Measurements from ENCODE around the gene SSUH2. TPM values are rescaled to one million over a fixed set of nuclear protein-coding genes. Genes with fewer than 3 reads are reported as not detected.

The SSUH2 gene
- total RNA-seq, 1 experiment from 2014 or later, result 0.22 TPM

GRCh38 chr3:8640223-8640622 is 4.4 kb downstream of the SSUH2 start:
- no peaks in the 10 kb centered on the region for H3K27me3 ChIP-seq (ENCODE audit: low read length)
- H4K20me1 ChIP-seq (ENCODE audit: insufficient read depth, low read depth, low read length), result peaks cover 2% of the 10 kb centered on the region; the same call in 1 of the 2 replicates
- H3K4me3 ChIP-seq (ENCODE audit: low read length), result no peak overlapping the region
- no peaks in the 10 kb centered on the region for H3K4me1 ChIP-seq (ENCODE audit: low read length)
- H2AFZ ChIP-seq (ENCODE audit: low read length), result no peak overlapping the region
- H3K9ac ChIP-seq (ENCODE audit: low read length), result no peak overlapping the region
- no peak for DNase-seq
- H3K9me2 ChIP-seq (replicated peaks; ENCODE audit: insufficient read depth, low read length), result no peaks in the 10 kb centered on the region
- H3K4me2 ChIP-seq (ENCODE audit: low read depth, low read length, poor library complexity, severe bottlenecking), result no peak overlapping the region
- H3K27ac ChIP-seq (ENCODE audit: low read length), result no peak overlapping the region
- H3K36me3 ChIP-seq (ENCODE audit: insufficient read depth, low read length), result no peaks in the 10 kb centered on the region
- H3K9me3 ChIP-seq (ENCODE audit: low read length), result no peaks in the 10 kb centered on the region
- H3K79me2 ChIP-seq (ENCODE audit: low read length), result no peaks in the 10 kb centered on the region

- no peaks in the 10 kb centered on the region for H3K9me2 ChIP-seq (replicated peaks; ENCODE audit: insufficient read depth, low read length)
- no peaks in the 10 kb centered on the region for H3K9me3 ChIP-seq (ENCODE audit: low read length)
- H3K4me3 ChIP-seq (ENCODE audit: low read length), result no peak overlapping the region
- no peak for DNase-seq
- no peaks in the 10 kb centered on the region for H3K4me1 ChIP-seq (ENCODE audit: low read length)
- H2AFZ ChIP-seq (ENCODE audit: low read length), result no peak overlapping the region
- H3K79me2 ChIP-seq (ENCODE audit: low read length), result no peaks in the 10 kb centered on the region
- no peak overlapping the region for H3K27ac ChIP-seq (ENCODE audit: low read length)
- H3K4me2 ChIP-seq (ENCODE audit: low read depth, low read length, poor library complexity, severe bottlenecking), result no peak overlapping the region
- no peak overlapping the region for H3K9ac ChIP-seq (ENCODE audit: low read length)
- no peaks in the 10 kb centered on the region for H3K27me3 ChIP-seq (ENCODE audit: low read length)
- H3K36me3 ChIP-seq (ENCODE audit: insufficient read depth, low read length), result no peaks in the 10 kb centered on the region
- 0 out of 2 replicates have a peak, but pooled peaks cover 2% of the 10 kb centered on the region for H4K20me1 ChIP-seq (ENCODE audit: insufficient read depth, low read depth, low read length)
Measured at GRCh38 chr3:8639659-8640000, 5.0 kb downstream of the SSUH2 start.

- H3K79me2 ChIP-seq (ENCODE audit: low read length), result no peaks in the 10 kb centered on the region
- H3K4me1 ChIP-seq (ENCODE audit: low read length), result no peaks in the 10 kb centered on the region
- H3K27ac ChIP-seq (ENCODE audit: low read length), result no peak overlapping the region
- no peak overlapping the region for H3K4me2 ChIP-seq (ENCODE audit: low read depth, low read length, poor library complexity, severe bottlenecking)
- H3K9me3 ChIP-seq (ENCODE audit: low read length), result no peaks in the 10 kb centered on the region
- H4K20me1 ChIP-seq (ENCODE audit: insufficient read depth, low read depth, low read length), result 0 out of 2 replicates have a peak, but pooled peaks cover 2% of the 10 kb centered on the region
- no peak overlapping the region for H3K9ac ChIP-seq (ENCODE audit: low read length)
- no peaks in the 10 kb centered on the region for H3K9me2 ChIP-seq (replicated peaks; ENCODE audit: insufficient read depth, low read length)
- no peak for DNase-seq
- H3K4me3 ChIP-seq (ENCODE audit: low read length), result no peak overlapping the region
- H3K27me3 ChIP-seq (ENCODE audit: low read length), result no peaks in the 10 kb centered on the region
- H2AFZ ChIP-seq (ENCODE audit: low read length), result no peak overlapping the region
- H3K36me3 ChIP-seq (ENCODE audit: insufficient read depth, low read length), result no peaks in the 10 kb centered on the region
Measured at GRCh38 chr3:8638994-8639658, 5.5 kb downstream of the SSUH2 start.

- H3K9ac ChIP-seq (ENCODE audit: low read length), result no peak overlapping the region
- no peaks in the 10 kb centered on the region for H3K36me3 ChIP-seq (ENCODE audit: insufficient read depth, low read length)
- no peak overlapping the region for H3K27ac ChIP-seq (ENCODE audit: low read length)
- H3K79me2 ChIP-seq (ENCODE audit: low read length), result no peaks in the 10 kb centered on the region
- DNase-seq, result no peak
- no peaks in the 10 kb centered on the region for H3K9me3 ChIP-seq (ENCODE audit: low read length)
- no peak overlapping the region for H3K4me2 ChIP-seq (ENCODE audit: low read depth, low read length, poor library complexity, severe bottlenecking)
- H3K27me3 ChIP-seq (ENCODE audit: low read length), result no peaks in the 10 kb centered on the region
- no peaks in the 10 kb centered on the region for H4K20me1 ChIP-seq (ENCODE audit: insufficient read depth, low read depth, low read length)
- no peaks in the 10 kb centered on the region for H3K4me1 ChIP-seq (ENCODE audit: low read length)
- no peaks in the 10 kb centered on the region for H3K9me2 ChIP-seq (replicated peaks; ENCODE audit: insufficient read depth, low read length)
- H3K4me3 ChIP-seq (ENCODE audit: low read length), result no peak overlapping the region
- H2AFZ ChIP-seq (ENCODE audit: low read length), result no peak overlapping the region
Measured at GRCh38 chr3:8637348-8637747, 7.2 kb downstream of the SSUH2 start.

GRCh38 chr3:8635631-8636030 is 9.0 kb downstream of the SSUH2 start:
- no peak overlapping the region for H3K27ac ChIP-seq (ENCODE audit: low read length)
- H3K36me3 ChIP-seq (ENCODE audit: insufficient read depth, low read length), result no peaks in the 10 kb centered on the region
- no peak overlapping the region for H3K4me2 ChIP-seq (ENCODE audit: low read depth, low read length, poor library complexity, severe bottlenecking)
- no peaks in the 10 kb centered on the region for H3K9me2 ChIP-seq (replicated peaks; ENCODE audit: insufficient read depth, low read length)
- H3K4me3 ChIP-seq (ENCODE audit: low read length), result no peak overlapping the region
- H2AFZ ChIP-seq (ENCODE audit: low read length), result no peak overlapping the region
- H4K20me1 ChIP-seq (ENCODE audit: insufficient read depth, low read depth, low read length), result no peaks in the 10 kb centered on the region
- no peaks in the 10 kb centered on the region for H3K27me3 ChIP-seq (ENCODE audit: low read length)
- no peaks in the 10 kb centered on the region for H3K79me2 ChIP-seq (ENCODE audit: low read length)
- H3K9ac ChIP-seq (ENCODE audit: low read length), result no peak overlapping the region
- no peak for DNase-seq
- no peaks in the 10 kb centered on the region for H3K9me3 ChIP-seq (ENCODE audit: low read length)
- H3K4me1 ChIP-seq (ENCODE audit: low read length), result no peaks in the 10 kb centered on the region

- H3K9me2 ChIP-seq (replicated peaks; ENCODE audit: insufficient read depth, low read length), result no peaks in the 10 kb centered on the region
- H3K27me3 ChIP-seq (ENCODE audit: low read length), result no peaks in the 10 kb centered on the region
- H3K4me3 ChIP-seq (ENCODE audit: low read length), result no peak overlapping the region
- no peaks in the 10 kb centered on the region for H3K79me2 ChIP-seq (ENCODE audit: low read length)
- no peak overlapping the region for H2AFZ ChIP-seq (ENCODE audit: low read length)
- H3K9me3 ChIP-seq (ENCODE audit: low read length), result no peaks in the 10 kb centered on the region
- no peak overlapping the region for H3K27ac ChIP-seq (ENCODE audit: low read length)
- H3K4me1 ChIP-seq (ENCODE audit: low read length), result no peaks in the 10 kb centered on the region
- no peak overlapping the region for H3K4me2 ChIP-seq (ENCODE audit: low read depth, low read length, poor library complexity, severe bottlenecking)
- DNase-seq, result no peak
- H4K20me1 ChIP-seq (ENCODE audit: insufficient read depth, low read depth, low read length), result no peaks in the 10 kb centered on the region
- no peak overlapping the region for H3K9ac ChIP-seq (ENCODE audit: low read length)
- H3K36me3 ChIP-seq (ENCODE audit: insufficient read depth, low read length), result no peaks in the 10 kb centered on the region
Measured at GRCh38 chr3:8635125-8635524, 9.5 kb downstream of the SSUH2 start.

GRCh38 chr3:8632402-8633237 is 12.0 kb downstream of the SSUH2 start:
- Histone ChIP-seq H2AFZ (ENCODE audit: low read length) (no peak overlapping the region), H3K36me3 (ENCODE audit: insufficient read depth, low read length) (no peaks in the 10 kb centered on the region), H3K4me2 (ENCODE audit: low read depth, low read length, poor library complexity, severe bottlenecking) (no peak overlapping the region), H3K79me2 (ENCODE audit: low read length) (no peaks in the 10 kb centered on the region), H4K20me1 (ENCODE audit: insufficient read depth, low read depth, low read length) (no peaks in the 10 kb centered on the region), H3K9ac (ENCODE audit: low read length) (no peak overlapping the region), H3K4me3 (ENCODE audit: low read length) (no peak overlapping the region), H3K9me3 (ENCODE audit: low read length) (no peaks in the 10 kb centered on the region), H3K9me2 (replicated peaks; ENCODE audit: insufficient read depth, low read length) (no peaks in the 10 kb centered on the region), H3K4me1 (ENCODE audit: low read length) (no peaks in the 10 kb centered on the region), H3K27me3 (ENCODE audit: low read length) (no peaks in the 10 kb centered on the region), H3K27ac (ENCODE audit: low read length) (no peak overlapping the region)
- DNase-seq, result no peak

GRCh38 chr3:8631661-8632060 is 12.9 kb downstream of the SSUH2 start:
- H3K4me3 ChIP-seq (ENCODE audit: low read length), result no peak overlapping the region
- no peak overlapping the region for H3K27ac ChIP-seq (ENCODE audit: low read length)
- H3K79me2 ChIP-seq (ENCODE audit: low read length), result no peaks in the 10 kb centered on the region
- no peaks in the 10 kb centered on the region for H3K27me3 ChIP-seq (ENCODE audit: low read length)
- no peaks in the 10 kb centered on the region for H4K20me1 ChIP-seq (ENCODE audit: insufficient read depth, low read depth, low read length)
- no peaks in the 10 kb centered on the region for H3K36me3 ChIP-seq (ENCODE audit: insufficient read depth, low read length)
- DNase-seq, result no peak
- H3K4me1 ChIP-seq (ENCODE audit: low read length), result no peaks in the 10 kb centered on the region
- no peak overlapping the region for H2AFZ ChIP-seq (ENCODE audit: low read length)
- no peak overlapping the region for H3K4me2 ChIP-seq (ENCODE audit: low read depth, low read length, poor library complexity, severe bottlenecking)
- H3K9ac ChIP-seq (ENCODE audit: low read length), result no peak overlapping the region
- H3K9me3 ChIP-seq (ENCODE audit: low read length), result no peaks in the 10 kb centered on the region
- no peaks in the 10 kb centered on the region for H3K9me2 ChIP-seq (replicated peaks; ENCODE audit: insufficient read depth, low read length)

Measured in Karpas-422 (cell line).